HG02870 (cell line): Measurements from ENCODE around the gene HERPUD2.

ENCODE experiments used
- ATAC-seq: cut with Tn5 transposase; IDR thresholded peaks from one replicate; pipeline ENCODE4 v1.9.1; 2021; ENCODE audit warnings: mild to moderate bottlenecking, moderate library complexity; ENCODE audit not compliant: unreplicated experiment

The HERPUD2 gene, protein sequence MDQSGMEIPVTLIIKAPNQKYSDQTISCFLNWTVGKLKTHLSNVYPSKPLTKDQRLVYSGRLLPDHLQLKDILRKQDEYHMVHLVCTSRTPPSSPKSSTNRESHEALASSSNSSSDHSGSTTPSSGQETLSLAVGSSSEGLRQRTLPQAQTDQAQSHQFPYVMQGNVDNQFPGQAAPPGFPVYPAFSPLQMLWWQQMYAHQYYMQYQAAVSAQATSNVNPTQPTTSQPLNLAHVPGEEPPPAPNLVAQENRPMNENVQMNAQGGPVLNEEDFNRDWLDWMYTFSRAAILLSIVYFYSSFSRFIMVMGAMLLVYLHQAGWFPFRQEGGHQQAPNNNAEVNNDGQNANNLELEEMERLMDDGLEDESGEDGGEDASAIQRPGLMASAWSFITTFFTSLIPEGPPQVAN

DNA sequence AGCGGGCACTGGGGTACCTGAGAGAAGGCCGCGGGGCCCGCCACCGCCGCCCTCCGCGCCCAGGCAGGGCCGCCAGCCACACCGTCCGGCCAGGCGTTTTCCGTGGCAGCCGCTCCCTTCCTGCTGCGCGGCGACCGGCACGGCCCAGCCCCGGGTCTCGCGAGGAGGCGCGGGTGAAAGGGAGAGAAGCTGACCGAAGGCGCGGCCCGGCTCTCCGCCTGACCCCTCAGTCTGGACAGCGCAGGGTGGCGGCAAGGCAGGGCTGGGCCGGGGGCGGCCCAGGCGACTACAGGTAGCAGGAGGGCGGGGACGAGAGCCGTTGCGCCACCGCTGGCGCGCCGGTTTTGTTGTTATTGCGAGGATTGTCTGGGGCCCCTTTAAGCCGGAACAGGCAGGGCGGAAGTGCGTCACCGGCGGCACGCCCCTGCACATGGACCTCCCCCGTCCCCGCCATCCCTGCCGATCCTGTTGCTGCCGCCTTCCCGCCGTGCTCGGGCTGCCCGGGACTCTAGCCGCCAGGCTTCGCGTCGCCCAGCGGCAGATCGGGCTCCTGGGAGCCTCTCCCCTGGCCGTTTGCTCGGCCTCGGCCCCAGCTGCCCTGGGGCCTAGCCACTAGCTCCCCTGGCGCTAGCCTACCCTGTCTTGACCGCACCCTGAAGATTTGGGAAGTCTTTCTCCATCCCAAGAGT is at the start of gene HERPUD2:
Gene HERPUD2 (minus strand): TSS at position 352 of the 689 bp plus-strand sequence. CDS start 805 bp downstream, outside the sequence.
- ATAC-seq = peak; percentile 91

DNA sequence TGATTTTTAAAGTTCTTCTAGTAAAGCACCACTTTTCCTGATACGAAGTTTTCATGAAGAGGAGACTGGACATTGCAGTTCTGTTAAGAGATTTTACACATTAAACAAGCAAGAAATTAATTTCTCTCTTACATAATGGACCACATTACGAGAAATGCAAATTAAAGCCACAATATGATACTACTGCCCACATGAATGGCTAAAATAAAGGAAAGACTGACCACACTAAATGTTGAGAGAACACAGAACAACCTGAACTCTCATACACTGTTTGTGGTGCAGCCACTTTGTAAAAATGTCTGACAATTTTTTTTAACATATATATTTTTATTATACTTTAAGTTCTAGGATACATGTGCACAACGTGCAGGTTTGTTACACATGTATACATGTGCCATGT is 44.0 kb upstream of the HERPUD2 start:
- ATAC-seq = no peak

DNA sequence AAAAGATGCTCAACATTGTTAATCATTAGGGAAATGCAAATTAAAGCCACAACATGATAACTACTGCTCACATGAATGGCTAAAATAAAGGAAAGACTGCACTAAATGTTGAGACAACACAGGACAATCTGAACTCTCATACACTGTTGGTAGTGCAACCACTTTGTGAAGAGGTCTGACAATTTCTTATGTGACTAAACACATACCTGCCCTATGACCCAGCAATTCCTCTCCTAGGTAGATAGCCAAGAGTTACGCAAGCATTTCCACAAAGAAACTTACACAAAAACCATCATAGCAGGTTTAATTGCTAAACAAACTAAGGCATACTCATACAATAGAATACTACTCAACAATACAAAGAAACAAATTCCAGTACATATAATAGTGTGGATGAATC is 41.8 kb upstream of the HERPUD2 start:
- ATAC-seq = no peak

DNA sequence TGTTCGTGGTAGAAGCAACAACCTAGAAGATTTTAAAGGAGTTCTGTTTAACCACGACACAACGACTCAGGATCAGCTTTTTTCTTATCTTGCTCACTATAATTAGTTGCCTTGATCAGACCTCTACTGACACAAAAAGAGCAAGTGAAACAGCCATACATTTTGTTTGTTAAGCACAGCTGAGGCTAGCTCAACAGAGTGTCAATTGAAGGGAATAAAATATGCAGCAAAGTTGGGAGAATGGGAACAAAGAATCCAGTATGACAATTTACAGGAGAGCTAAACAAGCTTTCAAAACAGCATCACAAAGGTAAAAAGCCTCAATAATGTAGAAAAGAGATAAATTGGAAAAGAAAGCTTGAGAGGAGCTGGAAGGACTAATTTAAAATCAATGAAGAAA is 40.5 kb upstream of the HERPUD2 start:
- ATAC-seq = no peak

DNA sequence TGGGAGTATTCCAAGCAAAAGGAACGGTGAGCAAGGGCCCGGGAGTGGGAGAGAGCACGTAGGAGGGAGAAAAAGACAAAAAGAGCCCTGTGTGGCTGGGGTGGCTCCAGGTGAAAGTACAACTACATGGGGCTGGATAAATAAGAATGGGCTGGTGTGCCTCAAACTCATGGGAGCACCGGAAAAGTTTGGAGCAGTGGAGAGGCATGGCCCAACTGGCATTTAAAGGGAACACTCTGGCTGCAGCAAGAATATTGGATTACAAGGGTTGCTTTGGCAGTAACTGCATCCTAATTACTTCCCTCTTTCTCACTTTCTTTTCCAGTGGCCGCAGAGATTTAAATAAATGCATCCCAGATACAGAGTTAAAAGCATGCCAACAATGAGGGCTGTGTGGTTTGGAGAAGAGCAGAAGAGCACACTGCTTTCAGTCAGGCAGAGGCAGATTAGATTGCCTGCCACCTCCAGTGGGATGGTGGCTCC is 39.1 kb upstream of the HERPUD2 start:
- no peak for ATAC-seq

DNA sequence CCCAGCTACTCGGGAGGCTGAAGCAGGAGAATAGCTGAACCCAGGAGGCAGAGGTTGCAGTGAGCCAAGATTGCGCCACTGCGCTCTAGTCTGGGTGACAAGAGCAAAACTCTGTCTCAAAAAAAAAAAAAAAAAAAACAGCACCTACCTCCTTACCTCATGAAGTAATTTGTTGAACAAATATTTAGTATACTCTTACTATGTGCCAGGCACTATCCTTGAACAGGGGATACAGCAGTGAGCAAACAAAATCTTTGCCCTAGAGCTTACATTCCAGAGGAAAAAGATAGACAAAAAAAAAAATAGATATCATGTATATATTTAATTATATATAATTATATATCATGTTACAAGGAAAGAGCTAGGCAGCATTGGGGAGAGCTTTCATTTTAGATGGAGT is 36.4 kb upstream of the HERPUD2 start:
- no peak for ATAC-seq

DNA sequence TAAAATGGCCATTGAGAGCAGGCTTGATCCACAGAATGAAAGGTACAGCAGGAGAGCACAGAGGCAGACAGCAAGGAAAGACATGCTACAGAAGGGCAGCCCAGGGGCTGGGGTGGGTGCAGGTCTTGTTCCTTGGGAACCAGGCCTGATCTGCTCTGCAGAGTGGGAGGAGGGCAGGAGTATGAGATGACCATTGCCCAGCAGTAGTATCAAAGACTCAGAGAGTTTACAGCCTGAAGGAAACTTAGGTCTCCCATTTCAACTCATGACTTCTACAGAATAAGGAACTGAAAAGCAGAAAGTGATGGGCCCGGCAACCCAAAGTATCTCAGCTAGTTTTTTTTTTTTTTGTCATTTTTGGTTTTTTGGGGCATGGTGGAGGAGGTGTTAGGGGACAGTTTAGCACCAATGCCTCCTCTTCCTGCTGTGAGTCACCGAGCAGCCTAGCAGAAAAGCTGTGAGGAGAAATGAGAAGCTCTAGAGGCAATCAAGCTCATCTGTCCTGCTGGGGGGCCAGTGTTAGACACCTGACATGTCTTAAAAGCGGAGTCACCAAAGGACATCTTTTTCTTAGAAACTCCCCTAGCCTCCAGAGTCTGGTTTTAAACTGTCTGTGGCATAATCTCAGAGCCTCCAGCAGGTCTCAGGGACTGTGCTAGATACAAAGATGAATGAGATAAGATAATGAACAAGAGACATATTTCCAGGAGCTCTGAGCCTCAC is 34.3 kb upstream of the HERPUD2 start:
- ATAC-seq = peak; percentile 56

DNA sequence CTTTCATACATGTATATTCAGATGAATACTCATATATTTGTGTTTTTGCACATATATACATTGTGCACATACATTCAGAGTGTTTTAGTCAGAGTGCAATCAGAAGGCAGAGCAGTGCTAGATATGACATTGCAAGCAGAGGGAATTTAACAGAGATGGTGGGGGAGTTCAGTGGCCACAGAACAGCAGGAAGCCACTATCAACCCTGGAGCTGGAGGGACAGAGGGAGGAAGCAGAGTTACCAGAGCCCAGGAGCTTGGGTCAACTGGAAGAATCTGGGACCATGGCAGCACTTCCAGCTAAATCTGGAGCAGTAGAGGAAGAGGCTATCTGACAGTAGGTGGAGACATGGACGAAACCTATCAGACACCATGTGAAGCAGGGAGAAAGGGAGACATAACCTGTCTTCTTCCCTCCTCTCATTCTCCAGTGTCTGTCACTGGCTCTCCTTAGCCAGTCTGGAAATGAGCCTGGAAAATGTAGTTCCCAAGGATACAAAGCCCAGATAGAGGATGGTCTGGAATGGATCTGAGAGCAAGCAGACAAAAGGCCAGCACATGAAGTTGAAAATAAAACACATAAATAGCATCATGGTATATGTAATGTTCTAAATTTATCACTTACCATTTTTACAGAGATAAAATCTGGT is 33.6 kb upstream of the HERPUD2 start:
- no peak for ATAC-seq

DNA sequence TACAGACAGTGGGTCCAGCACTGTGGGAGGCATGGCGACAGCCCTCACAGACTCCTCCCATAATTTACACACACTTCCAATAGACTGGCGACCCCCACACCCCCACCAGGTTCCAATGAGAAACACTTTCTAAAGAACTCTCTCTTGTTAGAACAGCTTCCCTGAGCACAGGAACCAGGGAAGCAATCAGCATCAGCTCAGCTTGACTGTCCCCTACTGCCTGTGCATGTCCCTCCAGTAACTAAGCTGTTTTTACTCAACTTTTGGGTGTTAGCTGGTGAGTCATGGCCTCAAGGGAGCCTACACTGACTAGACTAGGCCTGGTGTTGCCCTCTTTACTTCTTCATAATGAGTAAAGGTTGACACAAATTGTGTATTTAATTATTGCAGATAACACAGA is 32.6 kb upstream of the HERPUD2 start:
- ATAC-seq = no peak

DNA sequence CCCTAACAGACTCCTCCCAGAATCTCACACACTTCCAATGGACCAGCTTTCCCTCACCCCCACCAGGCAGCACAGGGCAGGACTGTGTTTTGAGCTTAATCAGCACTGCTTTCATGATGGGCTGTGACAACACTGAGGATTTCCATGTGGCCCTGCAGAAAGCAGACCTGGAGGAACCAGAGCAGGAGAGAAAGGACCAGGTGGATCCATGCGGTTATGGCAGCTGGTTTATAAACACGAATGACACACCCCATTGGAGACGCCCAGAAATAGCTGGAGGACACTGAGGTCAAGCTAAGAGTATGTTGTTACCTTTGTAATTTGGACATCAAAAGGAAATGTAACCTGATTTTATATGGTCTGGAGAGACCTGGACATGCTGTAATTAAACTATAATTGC is 31.7 kb upstream of the HERPUD2 start:
- ATAC-seq = no peak

DNA sequence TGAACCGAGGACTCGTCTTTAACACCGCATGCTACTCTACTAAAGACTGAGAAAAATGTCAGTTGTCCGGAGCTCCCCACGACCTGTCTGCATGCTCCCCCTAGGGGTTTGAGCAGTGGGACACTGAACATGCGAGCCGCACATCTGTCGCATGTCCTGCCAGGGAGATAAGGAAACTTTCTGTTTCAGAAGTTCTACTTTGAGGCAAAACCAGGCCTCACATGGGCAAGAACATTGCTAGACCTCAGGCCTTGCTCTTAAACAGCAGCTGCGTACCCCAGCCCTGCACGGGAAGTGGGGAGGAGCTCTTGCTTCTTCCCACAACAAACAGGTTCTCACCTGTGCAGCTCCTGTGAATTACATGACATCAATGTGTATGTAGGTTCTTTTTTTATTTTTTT is 30.3 kb upstream of the HERPUD2 start:
- ATAC-seq = peak; percentile 43

DNA sequence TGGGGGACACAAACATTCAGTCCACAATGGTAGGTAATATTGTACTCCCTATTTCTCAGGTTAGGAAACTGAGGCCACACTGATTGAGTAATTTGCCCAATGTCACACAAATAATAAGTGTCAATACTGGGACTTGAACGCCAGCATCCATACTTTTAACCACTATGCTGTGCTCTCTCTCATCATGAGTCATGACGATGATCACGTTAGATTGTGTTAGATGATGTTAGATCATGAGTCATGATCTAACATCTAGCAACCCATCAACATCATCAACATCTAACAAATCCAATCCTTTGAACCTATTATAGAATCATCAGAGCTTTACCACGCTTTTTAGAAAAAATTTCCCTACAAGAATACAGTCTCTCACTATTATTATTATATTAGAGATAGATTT is 28.1 kb upstream of the HERPUD2 start:
- ATAC-seq = no peak

DNA sequence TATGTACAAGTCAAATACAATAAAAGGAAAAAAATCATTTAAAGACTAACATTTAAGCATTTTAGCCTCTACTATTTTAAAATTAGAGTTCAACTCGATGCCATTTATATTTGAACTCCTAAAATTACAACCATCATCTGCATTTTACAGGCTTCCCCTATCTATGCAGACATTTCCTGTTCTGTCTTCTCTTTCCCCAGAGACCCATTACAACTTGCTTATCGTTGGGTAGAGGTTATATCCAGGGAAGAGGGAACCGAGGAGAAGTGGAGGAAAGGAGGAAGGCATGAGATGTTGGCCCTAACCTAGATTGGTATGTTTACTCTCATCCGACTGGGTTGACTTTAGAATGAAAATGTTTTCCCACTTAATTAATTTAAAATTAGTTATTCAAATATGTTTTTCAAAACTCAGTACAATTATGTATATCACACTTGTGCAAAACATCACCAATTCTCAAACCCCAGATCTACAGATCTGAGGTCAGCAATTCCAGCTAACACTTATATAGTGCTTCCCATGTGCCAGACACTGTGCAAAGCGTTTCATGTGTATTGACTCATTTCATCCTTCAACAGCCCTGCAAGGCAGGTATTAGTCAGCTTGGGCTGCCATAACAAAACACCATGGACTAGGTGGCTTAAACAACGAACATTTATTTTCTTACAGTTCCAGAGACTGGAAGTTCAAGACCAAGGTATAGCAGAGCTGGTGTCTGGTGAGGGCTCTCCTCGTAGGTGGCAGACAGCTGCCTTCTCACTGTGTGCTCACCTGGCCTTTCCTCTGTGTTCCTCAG is 27.3 kb upstream of the HERPUD2 start:
- no peak for ATAC-seq

DNA sequence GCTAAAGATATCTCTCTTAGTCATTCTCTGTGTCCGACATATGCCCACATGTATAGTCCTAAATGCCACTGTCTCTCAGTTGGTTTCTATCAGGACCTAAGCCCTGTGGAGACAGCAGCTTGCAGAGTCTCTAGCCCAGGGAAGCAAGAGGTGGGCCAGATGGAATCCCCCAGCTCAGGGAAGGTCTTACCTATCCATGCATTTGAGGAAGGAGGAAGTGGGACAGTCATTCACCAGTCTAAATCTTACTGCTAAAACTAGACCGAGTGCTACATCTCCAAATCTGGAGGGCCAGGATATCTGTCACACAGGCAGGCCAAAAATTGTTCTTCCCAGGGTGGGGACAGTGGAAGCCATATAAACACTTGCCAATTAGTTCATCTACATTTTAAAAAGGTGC is 26.4 kb upstream of the HERPUD2 start:
- no peak for ATAC-seq

DNA sequence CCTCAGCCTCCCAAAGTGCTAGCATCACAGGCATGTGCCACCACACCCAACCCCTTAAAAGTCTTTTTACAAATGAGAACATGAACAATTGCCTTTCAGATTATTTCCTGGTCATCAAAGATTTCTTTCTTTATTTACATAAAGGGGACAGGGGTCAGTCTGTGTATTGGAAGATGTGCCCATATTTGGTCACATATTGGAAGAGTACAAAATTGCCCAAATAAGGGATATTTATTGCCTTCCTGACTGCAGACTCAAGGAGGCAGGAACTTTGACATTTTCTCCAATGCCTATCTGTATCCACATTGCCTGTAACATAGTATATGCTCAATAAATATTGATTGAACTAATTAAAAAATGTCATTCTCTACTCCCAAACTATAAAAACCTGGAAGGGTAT is 25.9 kb upstream of the HERPUD2 start:
- no peak for ATAC-seq

DNA sequence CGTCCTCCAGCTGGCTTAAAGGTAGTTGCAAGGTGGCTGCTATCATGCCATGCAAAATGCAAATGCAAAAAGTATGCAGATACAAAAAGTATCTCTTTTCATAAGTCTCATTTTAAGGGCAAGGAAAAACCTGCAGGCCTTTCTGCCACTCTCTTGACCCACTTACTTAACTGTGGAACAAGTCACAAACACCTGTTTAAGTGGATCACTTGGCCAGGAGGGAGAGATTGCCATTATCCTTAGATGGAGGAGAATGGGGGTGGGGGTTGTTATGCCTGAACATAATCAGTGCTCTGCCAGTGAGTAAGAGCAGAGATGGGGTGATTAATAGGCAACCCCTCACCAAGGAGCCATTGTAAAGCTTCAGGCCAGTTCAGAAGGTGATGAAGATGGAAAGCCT is 25.1 kb upstream of the HERPUD2 start:
- ATAC-seq = no peak

DNA sequence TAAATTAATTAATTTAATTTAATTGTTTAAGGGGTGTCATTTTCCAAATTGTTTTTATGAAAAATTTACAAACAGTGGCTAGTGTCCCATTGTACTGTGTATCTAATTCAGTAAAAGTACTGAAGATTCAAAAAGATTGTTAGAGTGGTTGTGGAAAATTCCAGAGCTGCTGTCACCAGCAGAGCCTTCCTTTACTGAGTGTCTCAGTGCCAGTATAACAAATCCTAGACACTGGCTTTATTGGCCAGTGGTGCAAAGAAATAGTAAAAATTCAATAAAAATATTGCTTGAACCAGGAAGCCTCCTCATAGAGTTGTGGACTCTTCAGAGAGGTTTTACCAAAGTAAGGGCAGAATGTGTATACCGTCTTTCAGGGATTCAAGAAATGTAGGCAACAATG is 23.1 kb upstream of the HERPUD2 start:
- no peak for ATAC-seq

DNA sequence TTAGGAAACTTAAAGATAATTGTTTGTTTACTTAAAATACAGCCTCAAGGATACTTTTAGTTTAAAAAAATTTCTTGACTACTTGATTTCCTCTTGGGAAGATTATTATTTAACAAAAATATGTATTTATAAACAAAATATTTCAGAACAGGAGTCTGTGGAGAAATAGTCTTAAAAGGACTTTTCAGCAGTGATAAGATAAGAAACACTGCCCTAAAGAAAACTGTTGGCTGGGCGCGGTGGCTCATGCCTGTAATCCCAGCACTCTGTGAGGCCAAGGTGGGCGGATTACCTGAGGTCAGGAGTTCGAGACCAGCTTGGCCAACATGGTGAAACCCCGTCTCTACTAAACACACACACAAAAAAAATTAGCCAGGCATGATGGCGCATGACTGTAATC is 22.6 kb upstream of the HERPUD2 start:
- no peak for ATAC-seq

DNA sequence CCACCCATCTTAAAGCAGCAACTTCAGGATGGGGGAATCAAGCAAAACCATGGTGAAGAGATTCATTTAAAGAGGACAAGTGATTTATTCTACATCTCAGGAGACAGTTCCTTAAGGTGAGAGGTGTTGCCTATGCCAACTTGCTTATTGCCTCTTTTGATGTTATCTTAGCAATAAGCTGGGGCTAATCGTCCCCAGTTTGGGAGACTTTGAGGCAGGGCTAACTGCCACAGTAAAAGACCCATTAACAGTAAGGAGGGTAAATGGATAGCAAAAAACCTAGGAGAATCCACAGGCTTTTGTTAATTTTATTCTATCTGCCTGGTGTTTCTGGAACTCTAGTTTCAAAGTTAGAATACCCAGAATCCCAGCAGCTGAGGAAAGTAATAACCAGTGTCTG is 22.1 kb upstream of the HERPUD2 start:
- no peak for ATAC-seq

DNA sequence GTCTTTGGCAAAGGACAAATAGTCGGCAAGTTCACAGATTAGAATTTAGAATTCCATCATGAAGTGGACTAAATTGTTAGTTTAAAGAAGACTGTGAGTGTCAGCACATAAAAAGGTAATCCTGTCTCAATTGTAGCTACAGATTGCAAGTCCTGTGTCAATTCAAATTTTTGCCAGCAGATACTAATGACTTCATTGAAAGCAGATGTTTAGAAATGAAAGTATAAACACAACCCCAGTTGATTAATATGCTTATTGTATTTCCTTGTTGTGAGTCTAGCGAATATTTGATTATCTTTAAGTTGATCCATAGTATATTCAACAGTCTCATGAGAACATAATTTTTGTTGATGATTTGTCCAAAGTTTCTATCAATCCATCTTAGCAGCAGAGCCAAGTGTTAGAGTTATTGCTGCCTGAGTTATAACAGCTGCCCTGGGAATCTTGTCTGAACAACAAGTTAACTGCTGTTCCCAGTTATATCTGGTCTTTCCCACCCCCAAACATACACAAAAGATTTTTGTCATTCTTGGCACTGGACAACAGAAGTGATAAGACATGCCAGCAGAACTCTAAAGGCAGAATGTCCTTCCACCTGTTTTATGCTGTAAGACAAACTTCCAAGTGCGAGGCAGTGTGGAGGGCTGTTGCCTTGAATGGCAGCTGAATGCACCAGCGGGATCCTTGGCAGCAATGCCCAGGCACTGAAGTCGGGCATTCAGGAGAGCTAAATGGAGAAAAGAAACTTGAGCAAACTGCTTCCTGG is 21.3 kb upstream of the HERPUD2 start:
- no peak for ATAC-seq
